ENCODE data around the gene PSME3. TPM values are rescaled to one million over a fixed set of nuclear protein-coding genes. Genes with fewer than 3 reads are reported as not detected.

The PSME3 gene
- total and polyA plus RNA-seq, 2 experiments from 2014 or later: 104 to 170 TPM

GRCh38 chr17:42877037-42877436, 43.8 kb downstream of the PSME3 start:
- no peaks in the 10 kb centered on the region for H3K79me2 ChIP-seq (ENCODE audit: insufficient read depth)
- DNase-seq: no peak
- no peaks in the 10 kb centered on the region for H3K9me3 ChIP-seq (ENCODE audit: low read depth)
- in situ Hi-C loops (cut with MboI): no loop called here
- WGBS, 2 experiments (ENCODE audit: low coverage in 1 of 2, low lambda C conversion rate in 2 of 2, missing lambda C conversion rate in 2 of 2): 86 to 88% methylated on average over 10 of the region's 10 CpGs
- no peak for TF ChIP-seq EZH2 (IDR thresholded peaks at IDR 0.05; ENCODE audit: insufficient read depth, poor library complexity, severe bottlenecking)
- no peak for TF ChIP-seq EZH2phosphoT487 (IDR thresholded peaks at IDR 0.05; ENCODE audit: insufficient read depth, low read depth)
- H3K27me3 ChIP-seq (replicated peaks; ENCODE audit: insufficient read depth): peaks cover 34% of the 10 kb centered on the region
- H3K36me3 ChIP-seq (ENCODE audit: low read depth): no peaks in the 10 kb centered on the region
- no peak overlapping the region for H3K9ac ChIP-seq
- no peaks in the 10 kb centered on the region for H3K9me2 ChIP-seq (ENCODE audit: insufficient read depth)
- H4K20me1 ChIP-seq (ENCODE audit: insufficient read depth): no peaks in the 10 kb centered on the region
- no peak overlapping the region for H3K27ac ChIP-seq
- H3K4me2 ChIP-seq (ENCODE audit: unreplicated experiment): no peak overlapping the region
- H3F3A ChIP-seq (ENCODE audit: insufficient read depth): no peaks in the 10 kb centered on the region
- H3K4me1 ChIP-seq (ENCODE audit: insufficient read depth): no peaks in the 10 kb centered on the region
- no peak overlapping the region for H3K4me3 ChIP-seq
- no peak overlapping the region for H2AFZ ChIP-seq

- Histone ChIP-seq H3K9ac (no peak overlapping the region), H3K79me2 (ENCODE audit: insufficient read depth) (no peaks in the 10 kb centered on the region), H3K9me3 (ENCODE audit: low read depth) (no peaks in the 10 kb centered on the region), H3K27ac (no peak overlapping the region), H3K27me3 (replicated peaks; ENCODE audit: insufficient read depth) (peaks cover 28% of the 10 kb centered on the region), H3K9me2 (ENCODE audit: insufficient read depth) (no peaks in the 10 kb centered on the region), H3F3A (ENCODE audit: insufficient read depth) (no peaks in the 10 kb centered on the region), H3K4me1 (ENCODE audit: insufficient read depth) (no peaks in the 10 kb centered on the region), H4K20me1 (ENCODE audit: insufficient read depth) (no peaks in the 10 kb centered on the region), H3K36me3 (ENCODE audit: low read depth) (no peaks in the 10 kb centered on the region), H2AFZ (no peak overlapping the region), H3K4me3 (no peak overlapping the region), H3K4me2 (ENCODE audit: unreplicated experiment) (no peak overlapping the region)
- TF ChIP-seq EZH2 (IDR thresholded peaks at IDR 0.05; ENCODE audit: insufficient read depth, poor library complexity, severe bottlenecking) (no peak), EZH2phosphoT487 (IDR thresholded peaks at IDR 0.05; ENCODE audit: insufficient read depth, low read depth) (no peak)
- WGBS, 2 experiments (ENCODE audit: low coverage in 1 of 2, low lambda C conversion rate in 2 of 2, missing lambda C conversion rate in 2 of 2): 16 to 28% methylated on average over 9 to 13 of the region's 13 CpGs
- no peak for DNase-seq
- in situ Hi-C loops (cut with MboI): no loop called here
These were observed 45.1 kb downstream of the PSME3 start for GRCh38 chr17:42878123-42878880.

GRCh38 chr17:42878924-42879595, 45.9 kb downstream of the PSME3 start:
- no peak overlapping the region for H3K9ac ChIP-seq
- DNase-seq: no peak

GRCh38 chr17:42879596-42879985, 46.4 kb downstream of the PSME3 start:
- Histone ChIP-seq H3K4me2 (ENCODE audit: unreplicated experiment) (no peak overlapping the region), H3F3A (ENCODE audit: insufficient read depth) (no peaks in the 10 kb centered on the region), H3K9me3 (ENCODE audit: low read depth) (no peaks in the 10 kb centered on the region), H4K20me1 (ENCODE audit: insufficient read depth) (no peaks in the 10 kb centered on the region), H3K9me2 (ENCODE audit: insufficient read depth) (no peaks in the 10 kb centered on the region), H3K9ac (no peak overlapping the region), H3K4me3 (no peak overlapping the region), H3K36me3 (ENCODE audit: low read depth) (no peaks in the 10 kb centered on the region), H3K79me2 (ENCODE audit: insufficient read depth) (no peaks in the 10 kb centered on the region), H3K4me1 (ENCODE audit: insufficient read depth) (no peaks in the 10 kb centered on the region), H2AFZ (no peak overlapping the region), H3K27me3 (replicated peaks; ENCODE audit: insufficient read depth) (peaks cover 26% of the 10 kb centered on the region), H3K27ac (no peak overlapping the region)
- DNase-seq: peak; percentile 81
- 38 to 41% methylated on average over 6 of the region's 6 CpGs for WGBS, 2 experiments (ENCODE audit: low coverage in 1 of 2, low lambda C conversion rate in 2 of 2, missing lambda C conversion rate in 2 of 2)
- in situ Hi-C loops (cut with MboI): no loop called here
- TF ChIP-seq EZH2phosphoT487 (IDR thresholded peaks at IDR 0.05; ENCODE audit: insufficient read depth, low read depth) (no peak), EZH2 (IDR thresholded peaks at IDR 0.05; ENCODE audit: insufficient read depth, poor library complexity, severe bottlenecking) (no peak)

More at GRCh38 chr17:42878924-42879595, 45.9 kb downstream of the PSME3 start:
- Histone ChIP-seq H3K27ac (no peak overlapping the region), H3K36me3 (ENCODE audit: low read depth) (no peaks in the 10 kb centered on the region), H4K20me1 (ENCODE audit: insufficient read depth) (no peaks in the 10 kb centered on the region), H3F3A (ENCODE audit: insufficient read depth) (no peaks in the 10 kb centered on the region), H3K79me2 (ENCODE audit: insufficient read depth) (no peaks in the 10 kb centered on the region), H3K4me3 (no peak overlapping the region), H3K27me3 (replicated peaks; ENCODE audit: insufficient read depth) (peaks cover 26% of the 10 kb centered on the region), H3K9me2 (ENCODE audit: insufficient read depth) (no peaks in the 10 kb centered on the region), H3K4me1 (ENCODE audit: insufficient read depth) (no peaks in the 10 kb centered on the region), H3K4me2 (ENCODE audit: unreplicated experiment) (no peak overlapping the region), H3K9me3 (ENCODE audit: low read depth) (no peaks in the 10 kb centered on the region), H2AFZ (no peak overlapping the region)
- WGBS, 2 experiments (ENCODE audit: low coverage in 1 of 2, low lambda C conversion rate in 2 of 2, missing lambda C conversion rate in 2 of 2): 57 to 63% methylated on average over 8 of the region's 8 CpGs
- TF ChIP-seq EZH2 (IDR thresholded peaks at IDR 0.05; ENCODE audit: insufficient read depth, poor library complexity, severe bottlenecking) (no peak), EZH2phosphoT487 (IDR thresholded peaks at IDR 0.05; ENCODE audit: insufficient read depth, low read depth) (no peak)
- in situ Hi-C loops (cut with MboI): no loop called here

Measured in GM23248 (cell line).